IPS DF 19.7 (cell line): ENCODE results near the gene EPS8.

Source experiments
- DNase-seq: peaks from one replicate; pipeline ENCODE4 v3.0.0-alpha.2; 2013; ENCODE audit warnings: low read depth, low spot score

EPS8 gene

DNA sequence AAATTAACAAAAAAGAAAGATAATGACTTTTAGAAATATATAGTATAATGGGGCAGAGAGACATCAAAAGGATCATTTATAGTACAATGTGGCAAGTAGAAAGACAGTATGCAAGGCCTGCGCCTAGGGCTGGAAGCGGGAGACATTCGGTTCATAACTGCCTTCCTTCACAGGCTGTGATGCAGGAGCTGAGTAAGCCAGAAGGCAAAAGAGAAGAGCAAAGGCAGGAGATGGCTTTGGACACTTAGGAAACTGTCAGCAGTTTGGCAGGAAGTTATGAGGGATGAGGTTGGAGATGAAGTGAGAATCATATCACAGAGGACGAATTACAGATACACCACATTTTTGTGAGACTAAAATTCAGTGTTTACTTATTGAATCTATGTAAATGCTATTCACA is 97.8 kb downstream of the EPS8 start:
- DNase-seq: no peak

DNA sequence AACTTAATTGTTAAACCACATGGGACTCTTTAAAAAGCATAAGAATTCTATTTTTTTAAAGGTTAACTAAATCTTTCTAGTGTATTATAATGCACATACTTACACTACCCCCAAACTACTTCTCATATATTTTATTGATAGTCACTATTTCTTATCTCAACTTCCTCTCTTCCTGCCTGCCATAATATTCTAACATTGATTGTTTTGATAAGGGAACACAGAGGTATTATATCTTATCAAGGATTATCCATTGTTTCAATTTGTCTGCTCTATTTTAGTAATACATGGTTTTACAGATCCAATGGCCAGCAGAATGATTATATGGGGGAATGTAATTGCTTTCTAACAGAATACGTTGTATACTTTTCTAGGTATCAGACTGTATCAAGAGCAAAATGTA is 98.9 kb downstream of the EPS8 start:
- no peak for DNase-seq

DNA sequence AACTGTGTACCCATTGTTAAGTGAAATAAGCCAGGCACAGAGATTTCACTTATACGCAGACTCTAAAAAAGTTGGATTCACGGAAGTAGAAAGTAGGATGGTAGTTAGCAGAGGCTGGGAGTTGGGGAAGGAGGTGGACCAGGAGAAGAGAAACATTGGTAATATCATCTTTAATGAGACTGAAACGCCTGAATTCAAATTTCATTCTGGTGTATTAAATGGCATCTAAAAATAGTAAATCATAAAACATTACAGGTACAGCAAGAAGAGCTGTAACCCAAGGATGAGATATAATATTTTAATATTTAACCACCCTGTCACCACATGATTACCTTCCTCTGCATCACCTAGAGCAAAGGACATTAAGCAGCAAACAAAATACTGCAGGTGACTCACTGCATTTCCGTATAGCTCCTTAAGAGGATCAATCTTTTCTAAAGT is 99.4 kb downstream of the EPS8 start:
- DNase-seq: no peak

DNA sequence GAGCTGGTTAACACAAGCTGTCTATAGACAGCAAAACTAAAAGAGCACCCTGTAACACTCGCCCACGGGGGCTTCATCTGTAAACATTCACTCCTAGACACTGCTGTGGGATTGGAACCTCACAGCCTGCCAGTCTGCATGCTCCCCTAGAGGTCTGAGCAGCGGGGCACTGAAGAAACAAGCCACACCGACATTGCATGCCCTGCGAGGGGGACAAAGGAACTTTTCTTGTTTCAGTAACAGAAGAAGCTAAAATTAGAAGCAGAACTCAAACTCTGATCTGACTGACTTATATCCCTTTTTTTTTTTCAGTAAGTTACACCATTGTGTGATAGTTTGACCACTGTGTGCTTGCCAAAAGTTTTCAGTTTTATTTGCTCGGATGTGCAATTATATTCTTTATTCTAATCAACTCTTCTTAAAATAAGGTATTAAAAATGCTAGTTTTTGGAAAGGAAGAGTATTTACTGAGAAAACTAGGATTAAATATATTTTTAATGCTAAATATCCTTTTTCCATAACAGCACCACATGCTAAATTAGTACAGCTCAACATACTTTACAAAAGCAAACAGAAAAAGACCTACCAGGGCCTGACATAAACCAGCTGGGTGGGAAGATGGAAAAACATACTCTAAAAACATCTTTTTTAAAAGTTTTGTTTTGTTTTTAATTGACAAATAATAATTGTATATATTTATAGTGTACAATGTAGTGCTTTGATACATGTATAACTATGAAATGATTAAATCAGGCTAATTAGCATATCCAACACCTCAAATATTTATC is 100.2 kb downstream of the EPS8 start:
- DNase-seq: no peak

DNA sequence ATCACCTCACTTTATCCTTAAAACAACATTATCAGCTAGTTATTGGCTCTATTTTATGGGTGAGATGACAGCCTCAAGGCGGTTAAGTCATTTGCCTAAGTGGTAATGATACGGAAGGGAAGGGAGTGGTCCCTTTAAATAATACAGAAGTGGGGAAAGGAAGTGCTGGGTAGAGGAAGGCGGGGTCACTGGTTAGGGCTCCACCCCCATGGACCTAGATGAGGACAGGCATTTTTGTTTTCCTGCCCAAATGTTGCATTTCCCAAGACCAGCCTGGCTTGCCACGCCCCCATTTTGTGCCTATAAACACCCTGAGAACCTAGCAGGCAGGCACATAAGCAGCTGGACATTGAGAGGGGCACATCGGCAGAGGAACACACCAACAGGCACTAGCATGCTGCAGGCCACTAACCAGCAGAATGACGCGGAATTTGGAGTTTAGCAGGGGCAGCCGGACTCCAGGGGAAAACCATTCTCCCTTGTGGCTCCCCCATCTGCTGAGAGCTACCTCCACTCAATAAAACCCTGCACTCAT is 100.9 kb downstream of the EPS8 start:
- no peak for DNase-seq

GRCh38 chr12:15687583-15687982 is 101.6 kb downstream of the EPS8 start:
- DNase-seq: no peak

DNA sequence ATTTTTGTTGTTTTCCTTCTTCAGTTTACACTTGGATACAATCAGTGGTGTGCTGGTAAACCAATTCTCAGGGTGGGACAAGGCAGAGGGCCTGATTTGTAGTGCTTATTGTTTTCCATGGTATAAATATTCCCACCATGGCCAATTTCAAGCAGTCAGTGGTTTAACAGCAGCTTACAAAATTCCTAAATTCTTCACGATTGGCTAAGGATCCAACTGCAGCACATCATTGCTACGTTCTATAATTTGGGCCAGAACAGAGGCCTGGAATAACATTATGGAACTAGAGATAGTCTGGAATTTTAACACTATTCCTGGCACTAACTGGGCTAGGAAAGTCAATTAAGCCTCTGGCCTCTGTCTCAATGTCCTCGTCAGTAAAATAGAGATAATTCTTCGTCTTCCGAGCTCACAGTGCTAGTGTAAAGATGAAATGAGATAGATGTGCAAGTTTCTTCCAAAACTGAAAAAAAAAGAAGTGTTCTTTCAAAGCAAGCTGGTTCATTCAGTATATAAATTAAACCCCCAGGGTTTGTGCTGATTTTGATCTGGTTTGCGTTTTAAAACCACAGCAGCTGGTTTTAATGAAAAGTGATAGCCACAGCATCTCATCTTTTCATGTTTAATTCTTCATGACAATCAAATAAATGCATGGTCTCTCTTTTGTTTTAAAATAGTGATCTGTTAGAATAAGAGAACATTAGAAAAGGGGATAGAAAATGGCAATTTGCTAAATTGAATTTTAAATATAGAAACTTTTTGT is 104.1 kb downstream of the EPS8 start:
- DNase-seq: no peak

DNA sequence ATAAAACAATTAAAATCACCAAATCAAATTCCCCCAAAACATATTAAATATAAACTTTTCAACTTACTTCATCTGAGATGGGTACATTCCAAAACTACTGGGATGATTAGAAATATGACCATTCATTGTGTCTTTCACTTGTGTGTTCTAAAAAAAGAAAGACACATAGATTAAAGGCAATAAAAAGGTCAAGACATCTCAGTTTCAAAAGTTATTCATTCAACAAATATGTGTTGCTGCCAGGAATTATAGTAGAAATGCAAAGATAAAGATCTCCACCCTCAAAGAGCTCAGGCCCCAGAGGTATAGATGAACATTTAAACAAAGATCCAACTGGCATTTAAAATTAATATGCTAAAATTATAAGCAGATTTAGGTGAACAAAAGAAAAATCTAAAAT is 106.4 kb downstream of the EPS8 start:
- DNase-seq: no peak

DNA sequence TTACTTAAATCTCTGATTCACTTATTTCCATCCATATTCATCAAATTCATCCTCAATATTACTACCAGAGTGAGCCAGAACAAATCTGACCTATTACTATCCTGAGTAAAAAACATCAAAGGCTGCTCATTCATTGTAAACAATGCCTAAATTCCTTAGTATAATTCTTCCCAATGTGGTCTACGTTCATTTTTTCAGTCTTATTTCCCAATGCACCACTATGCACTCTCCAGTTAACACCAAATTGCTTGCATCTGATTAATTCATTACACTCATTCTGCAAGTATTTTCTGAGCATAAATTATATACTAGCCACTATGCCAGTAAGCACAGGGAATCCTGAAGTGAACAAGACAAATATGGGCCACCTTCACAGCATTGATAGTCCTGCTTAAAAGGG is 110.0 kb downstream of the EPS8 start:
- DNase-seq: no peak

DNA sequence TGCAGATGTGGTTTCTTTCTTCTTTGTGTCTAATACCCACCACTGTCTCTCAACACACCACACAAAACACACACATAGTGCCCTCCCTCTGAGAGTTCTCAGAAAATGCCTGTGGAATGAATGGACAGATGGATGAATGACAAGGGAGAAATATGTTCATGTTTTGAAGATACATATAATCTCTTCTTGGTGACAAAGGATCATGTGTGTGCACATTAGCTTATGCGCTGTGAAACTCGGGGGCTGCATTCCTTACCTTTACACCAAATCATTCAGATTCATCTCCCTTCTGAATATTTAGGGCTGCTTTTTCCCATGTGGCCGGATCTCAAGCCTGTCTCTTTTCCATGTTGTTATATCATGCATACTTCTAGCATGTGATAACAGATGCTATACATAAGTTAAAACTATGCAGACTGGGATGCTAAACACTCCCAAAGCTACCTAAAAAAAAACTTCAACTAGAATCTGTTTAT is 111.4 kb downstream of the EPS8 start:
- DNase-seq: no peak

GRCh38 chr12:15677228-15677627 is 112.0 kb downstream of the EPS8 start:
- DNase-seq: no peak

DNA sequence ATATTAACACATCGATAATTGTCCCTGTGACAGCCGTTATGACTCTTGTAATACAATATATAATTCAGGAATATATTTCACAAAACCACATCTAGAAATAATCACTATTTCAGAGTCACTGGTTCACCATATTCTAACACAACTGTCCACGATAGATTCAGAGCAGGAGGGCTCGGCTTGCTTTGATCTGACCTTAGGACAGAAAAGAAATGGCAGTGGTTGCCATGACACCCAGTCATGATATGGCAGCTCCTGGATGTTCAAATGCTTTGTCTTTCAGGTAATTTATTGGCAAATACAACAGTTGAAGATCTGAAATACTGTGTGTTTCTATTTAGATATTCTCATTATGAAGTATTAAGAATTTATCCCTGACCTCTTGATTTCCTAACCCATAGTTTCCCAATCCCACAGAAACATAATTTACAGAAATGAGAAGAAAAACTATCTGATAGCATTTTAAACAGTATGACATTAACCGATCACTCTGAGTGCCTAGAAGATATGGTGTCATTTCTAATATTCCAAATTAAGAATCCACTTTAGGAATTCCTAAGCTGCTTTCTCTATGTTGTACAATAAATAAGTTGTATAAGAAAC is 116.4 kb downstream of the EPS8 start:
- no peak for DNase-seq

GRCh38 chr12:15670756-15671155 is 118.4 kb downstream of the EPS8 start:
- DNase-seq: no peak

DNA sequence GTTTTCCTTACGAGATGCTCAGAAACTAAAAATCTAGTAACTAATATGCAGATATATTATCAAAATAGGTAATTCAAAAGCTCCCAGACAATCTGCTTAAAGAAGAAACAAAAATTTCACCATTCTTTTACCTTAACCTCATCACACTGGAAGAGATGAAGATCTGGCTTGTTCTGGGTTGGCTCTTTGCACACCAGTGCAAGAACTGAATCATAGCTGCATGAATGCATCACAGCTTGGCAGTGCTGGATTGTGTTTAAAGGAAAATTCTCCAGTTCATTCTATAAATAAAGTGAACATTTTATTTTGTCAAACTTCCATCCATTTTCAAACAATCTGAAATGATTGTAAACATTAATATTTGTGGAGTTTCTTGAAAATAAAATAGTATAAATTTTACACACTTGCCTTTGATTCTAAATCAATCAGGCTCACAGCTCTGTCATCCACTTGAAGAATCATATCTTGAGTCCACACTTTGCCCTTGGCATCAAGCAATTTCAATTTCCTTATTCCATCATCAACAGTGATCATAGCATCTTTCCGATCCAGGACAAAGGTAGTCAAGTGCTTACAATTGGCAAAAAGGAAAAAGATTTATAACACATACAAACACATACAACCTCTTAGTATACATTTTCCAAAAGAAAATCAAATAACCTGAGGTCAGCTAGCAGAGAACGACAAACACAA is 119.8 kb downstream of the EPS8 start:
- no peak for DNase-seq

- no peak for DNase-seq
These were observed 124.7 kb downstream of the EPS8 start for GRCh38 chr12:15664491-15664890.

GRCh38 chr12:15662983-15663659 is 126.1 kb downstream of the EPS8 start:
- no peak for DNase-seq

DNA sequence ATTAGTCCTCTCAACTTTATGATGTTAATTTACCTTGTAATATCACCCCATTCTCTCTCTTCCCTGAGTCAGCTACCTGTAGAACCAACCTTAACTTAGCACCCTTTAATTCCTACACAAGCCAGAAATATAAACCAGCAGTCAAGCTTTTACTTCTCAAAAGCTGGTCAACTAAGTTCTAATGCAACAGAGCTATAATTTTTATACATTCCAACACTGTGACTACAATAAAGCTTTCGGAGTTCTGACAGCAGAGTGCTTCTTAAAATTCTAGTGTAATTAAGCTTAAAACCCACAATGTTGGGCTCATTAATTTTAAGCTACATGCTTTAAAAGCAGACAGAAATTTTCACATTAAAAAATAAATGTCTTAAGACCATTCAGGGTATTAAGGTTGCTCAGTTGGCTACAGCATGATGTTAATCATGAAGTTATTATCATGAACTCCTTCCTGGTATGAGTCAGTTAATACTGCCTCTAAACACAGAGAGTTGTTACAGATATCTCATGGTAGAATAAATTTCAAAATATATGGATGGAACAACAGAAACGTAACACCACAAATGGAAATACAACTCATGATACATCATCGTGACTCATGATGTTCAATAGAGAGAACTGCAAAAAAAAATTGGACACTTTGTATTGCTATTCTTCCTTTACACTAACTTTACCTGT is 126.7 kb downstream of the EPS8 start:
- DNase-seq: no peak

DNA sequence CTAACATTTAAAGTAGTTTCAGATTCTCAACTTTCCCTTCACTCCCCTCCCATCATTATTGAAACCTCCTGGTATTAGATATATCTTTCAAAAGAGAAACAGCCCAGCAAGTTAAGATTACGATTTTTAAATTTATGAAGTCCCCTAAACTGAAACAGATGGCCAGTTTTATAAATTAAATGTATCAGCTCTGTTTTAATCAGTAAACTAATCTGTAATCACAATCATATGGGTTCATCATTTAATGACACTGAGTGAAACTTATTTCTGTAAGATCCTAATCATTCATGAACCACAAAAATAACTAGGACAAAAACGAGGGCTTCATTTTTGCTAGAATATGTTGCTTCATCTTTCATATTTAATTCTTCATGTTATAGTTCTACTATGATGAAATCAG is 137.8 kb downstream of the EPS8 start:
- no peak for DNase-seq

GRCh38 chr12:15650399-15651128 is 138.6 kb downstream of the EPS8 start:
- DNase-seq: no peak

- DNase-seq: no peak
These were observed 139.8 kb downstream of the EPS8 start for GRCh38 chr12:15649347-15649746.
